ENCODE results near the gene MSX2. TPM values are rescaled to one million over a fixed set of nuclear protein-coding genes. Genes with fewer than 3 reads are reported as not detected.

Gene MSX2
- total RNA-seq (2013) = not detected
- under 1 TPM in 1 of 3 donors, not detected in 2; 0.14 TPM for polyA plus RNA-seq
- 0.32 TPM in 1 of 2 replicates, not detected in the other for polyA minus RNA-seq
- total RNA-seq = 0 to 0.29 (median 0.07) reads per million in 11 experiments

GRCh38 chr5:174724484-174725260 lies at the start of gene MSX2:
TSS of gene MSX2 (plus strand) at chr5:174724582. CDS start at chr5:174724660, 78 bp downstream.
- H4K20me1 ChIP-seq (ENCODE audit: insufficient read depth, low read length) = no peaks in the 10 kb centered on the region
- peaks cover 80 to 96% of the 10 kb centered on the region in 2 donors for H3K27me3 ChIP-seq (ENCODE audit: control insufficient read depth in 2 of 2, insufficient read depth in 2 of 2, low read length in 2 of 2)
- H3K79me2 ChIP-seq (ENCODE audit: insufficient read depth, low read length) = no peaks in the 10 kb centered on the region
- H3K9ac ChIP-seq (ENCODE audit: insufficient read depth, low read length, poor library complexity, severe bottlenecking) = no peak within 1 kb of the TSS
- peaks cover 9 to 46% (median 36%) of the 10 kb centered on the region in 7 donors for H3K9me3 Mint-ChIP-seq
- peak within 1 kb of the TSS; percentile 51 to 87 for H3K4me3 Mint-ChIP-seq
- intact Hi-C loops (cut with micrococcal nuclease) = no loop called here
- H3K27ac ChIP-seq (ENCODE audit: low read depth in 1 of 2, low read length in 2 of 2) = no peak within 1 kb of the TSS
- H3K27ac Mint-ChIP-seq = no peak within 1 kb of the TSS
- peaks cover 91 to 99% (median 93%) of the 10 kb centered on the region in 3 donors for H3K27me3 Mint-ChIP-seq (ENCODE audit: low read depth in 3 of 3)
- H3K4me1 Mint-ChIP-seq = peaks cover 13% of the 10 kb centered on the region
- peak in 2 of 3 donors; percentile 10 to 38 for DNase-seq
- peaks cover 0 to 4% of the 10 kb centered on the region in 2 donors for H3K4me1 ChIP-seq (ENCODE audit: control insufficient read depth in 1 of 2, insufficient read depth in 2 of 2, low read length in 2 of 2)
- no peak for TF ChIP-seq CTCF (IDR thresholded peaks at IDR 0.05)
- H3K36me3 ChIP-seq (replicated peaks in 1 of 2; ENCODE audit: control insufficient read depth in 1 of 2, insufficient read depth in 2 of 2, low read length in 2 of 2) = no peaks in the 10 kb centered on the region
- WGBS (ENCODE audit: insufficient coverage) = 2% methylated on average over 87 of the region's 87 CpGs
- H3K4me2 ChIP-seq (replicated peaks; ENCODE audit: extremely low read depth, low read length, poor library complexity, severe bottlenecking) = peak within 1 kb of the TSS; percentile 64
- H2AFZ ChIP-seq (ENCODE audit: insufficient read depth, low read depth, low read length, poor library complexity, severe bottlenecking) = peak within 1 kb of the TSS; percentile 50
- peaks cover 11 to 73% of the 10 kb centered on the region in 2 donors for H3K9me3 ChIP-seq (replicated peaks in 1 of 2; ENCODE audit: control insufficient read depth in 1 of 2, insufficient read depth in 1 of 2, low read length in 2 of 2)
- peaks cover 8 to 14% of the 10 kb centered on the region in 2 donors for H3K36me3 Mint-ChIP-seq
- H3K4me3 ChIP-seq (replicated peaks in 1 of 3; ENCODE audit: low read depth in 2 of 3, low read length in 3 of 3) = peak within 1 kb of the TSS in 2 of 3 experiments; percentile 7 to 61

GRCh38 chr5:174675110-174675509 lies 49.3 kb upstream of the MSX2 start:
- no peak overlapping the region for H2AFZ ChIP-seq (ENCODE audit: insufficient read depth, low read depth, low read length, poor library complexity, severe bottlenecking)
- no peaks in the 10 kb centered on the region for H3K27me3 ChIP-seq (ENCODE audit: control insufficient read depth in 2 of 2, insufficient read depth in 2 of 2, low read length in 2 of 2)
- Mint-ChIP-seq H3K36me3 (no peaks in the 10 kb centered on the region), H3K9me3 (peaks cover 0 to 24% (median 5%) of the 10 kb centered on the region in 7 donors), H3K27ac (no peak overlapping the region), H3K27me3 (ENCODE audit: low read depth in 3 of 3) (peaks cover 1 to 5% (median 3%) of the 10 kb centered on the region in 3 donors), H3K4me1 (no peaks in the 10 kb centered on the region), H3K4me3 (no peak overlapping the region)
- no peaks in the 10 kb centered on the region for H4K20me1 ChIP-seq (ENCODE audit: insufficient read depth, low read length)
- no CpG with 5 or more reads among the region's 2 CpGs for WGBS (ENCODE audit: insufficient coverage)
- H3K4me2 ChIP-seq (replicated peaks; ENCODE audit: extremely low read depth, low read length, poor library complexity, severe bottlenecking) = no peak overlapping the region
- H3K79me2 ChIP-seq (ENCODE audit: insufficient read depth, low read length) = no peaks in the 10 kb centered on the region
- no peak overlapping the region for H3K9ac ChIP-seq (ENCODE audit: insufficient read depth, low read length, poor library complexity, severe bottlenecking)
- H3K4me3 ChIP-seq (replicated peaks in 1 of 3; ENCODE audit: low read depth in 2 of 3, low read length in 3 of 3) = no peak overlapping the region
- DNase-seq = no peak
- no peak overlapping the region for H3K27ac ChIP-seq (ENCODE audit: low read depth in 1 of 2, low read length in 2 of 2)
- no peaks in the 10 kb centered on the region for H3K4me1 ChIP-seq (ENCODE audit: control insufficient read depth in 1 of 2, insufficient read depth in 2 of 2, low read length in 2 of 2)
- no peak for TF ChIP-seq CTCF (IDR thresholded peaks at IDR 0.05)
- intact Hi-C loops (cut with micrococcal nuclease) = no loop called here
- no peaks in the 10 kb centered on the region for H3K36me3 ChIP-seq (replicated peaks in 1 of 2; ENCODE audit: control insufficient read depth in 1 of 2, insufficient read depth in 2 of 2, low read length in 2 of 2)
- H3K9me3 ChIP-seq (replicated peaks in 1 of 2; ENCODE audit: control insufficient read depth in 1 of 2, insufficient read depth in 1 of 2, low read length in 2 of 2) = no peaks in the 10 kb centered on the region
